Nephron (organoid): ENCODE data around the gene GJB3.
A peak's percentile ranks its signal among the peaks of the same experiment; 100 is the strongest.
"Not testable (repeated sequence)": the region's sequence is repeated elsewhere in the genome, so short reads cannot be mapped to it uniquely, and the experiment has no call there.

Source experiments
- H3K27ac Mint-ChIP-seq, 3 experiments: 2 replicates each; pipeline ENCODE4 v1.8.0; 2020; ENCODE audit warnings: mixed read lengths in 3 of 3, mild to moderate bottlenecking in 2 of 3, moderate library complexity in 1 of 3
- H3K27me3 Mint-ChIP-seq: 2 replicates; pipeline ENCODE4 v1.8.0; 2021; ENCODE audit warnings: low read depth, mild to moderate bottlenecking, moderate library complexity, mixed read lengths
- H3K36me3 Mint-ChIP-seq: 2 replicates; pipeline ENCODE4 v1.8.0; 2020; ENCODE audit warnings: low read depth, mixed read lengths
- H3K4me1 Mint-ChIP-seq: 2 replicates; pipeline ENCODE4 v1.8.0; 2020; ENCODE audit warnings: mixed read lengths
- H3K4me3 Mint-ChIP-seq, 3 experiments: 2 replicates each; pipeline ENCODE4 v1.8.0; 2020; ENCODE audit warnings: mild to moderate bottlenecking in 3 of 3, mixed read lengths in 3 of 3, moderate library complexity in 2 of 3
- H3K9me3 Mint-ChIP-seq: 2 replicates; pipeline ENCODE4 v1.8.0; 2020; ENCODE audit warnings: mixed read lengths
- CTCF ChIP-seq, 3 experiments: fragments of 200-600 bp; sonication (generic); IDR thresholded peaks; one replicate each; pipeline ENCODE4 v1.5.0; 2021; ENCODE audit warnings: antibody characterized with exemption in 3 of 3; ENCODE audit not compliant: unreplicated experiment in 3 of 3

The GJB3 gene

GRCh38 chr1:34816332-34816731, 35.3 kb downstream of the GJB3 start:
- TF ChIP-seq CTCF (IDR thresholded peaks at IDR 0.05; ENCODE audit: unreplicated experiment in 3 of 3), result no peak
- H3K9me3 Mint-ChIP-seq, result peaks cover 2% of the 10 kb centered on the region
- H3K27ac Mint-ChIP-seq, result no peak overlapping the region
- H3K4me1 Mint-ChIP-seq, result no peaks in the 10 kb centered on the region
- no peaks in the 10 kb centered on the region for H3K36me3 Mint-ChIP-seq
- H3K27me3 Mint-ChIP-seq, result peaks cover 5% of the 10 kb centered on the region
- H3K4me3 Mint-ChIP-seq, result no peak overlapping the region

- peaks cover 5% of the 10 kb centered on the region for H3K27me3 Mint-ChIP-seq
- H3K36me3 Mint-ChIP-seq, result no peaks in the 10 kb centered on the region
- no peak overlapping the region for H3K4me3 Mint-ChIP-seq
- peaks cover 5% of the 10 kb centered on the region for H3K9me3 Mint-ChIP-seq
- H3K27ac Mint-ChIP-seq, result peak overlapping the region in 1 of 3 experiments; percentile 23
- no peaks in the 10 kb centered on the region for H3K4me1 Mint-ChIP-seq
- TF ChIP-seq CTCF (IDR thresholded peaks at IDR 0.05; ENCODE audit: unreplicated experiment in 3 of 3), result no peak
Observed at GRCh38 chr1:34816778-34817177, 35.8 kb downstream of the GJB3 start.

GRCh38 chr1:34818862-34819261, 37.8 kb downstream of the GJB3 start:
- H3K4me1 Mint-ChIP-seq, H3K27me3 Mint-ChIP-seq, H3K4me3 Mint-ChIP-seq, H3K9me3 Mint-ChIP-seq, H3K36me3 Mint-ChIP-seq, H3K27ac Mint-ChIP-seq: not testable (repeated sequence)

GRCh38 chr1:34822202-34822601, 41.2 kb downstream of the GJB3 start:
- no peak for TF ChIP-seq CTCF (IDR thresholded peaks at IDR 0.05; ENCODE audit: unreplicated experiment in 3 of 3)
- no peaks in the 10 kb centered on the region for H3K4me1 Mint-ChIP-seq
- H3K27ac Mint-ChIP-seq, result no peak overlapping the region
- no peaks in the 10 kb centered on the region for H3K27me3 Mint-ChIP-seq
- H3K4me3 Mint-ChIP-seq, result no peak overlapping the region
- H3K9me3 Mint-ChIP-seq, result peaks cover 5% of the 10 kb centered on the region
- no peaks in the 10 kb centered on the region for H3K36me3 Mint-ChIP-seq

GRCh38 chr1:34824817-34825454, 43.9 kb downstream of the GJB3 start:
- H3K4me3 Mint-ChIP-seq, result no peak overlapping the region
- no peaks in the 10 kb centered on the region for H3K4me1 Mint-ChIP-seq
- no peak for TF ChIP-seq CTCF (IDR thresholded peaks at IDR 0.05; ENCODE audit: unreplicated experiment in 3 of 3)
- no peaks in the 10 kb centered on the region for H3K27me3 Mint-ChIP-seq
- no peak overlapping the region for H3K27ac Mint-ChIP-seq
- H3K9me3 Mint-ChIP-seq, result peaks cover 3% of the 10 kb centered on the region
- H3K36me3 Mint-ChIP-seq, result no peaks in the 10 kb centered on the region

- Mint-ChIP-seq H3K4me1 (no peaks in the 10 kb centered on the region), H3K9me3 (peaks cover 3% of the 10 kb centered on the region), H3K27ac (no peak overlapping the region), H3K36me3 (no peaks in the 10 kb centered on the region), H3K27me3 (no peaks in the 10 kb centered on the region), H3K4me3 (no peak overlapping the region)
- TF ChIP-seq CTCF (IDR thresholded peaks at IDR 0.05; ENCODE audit: unreplicated experiment in 3 of 3), result no peak
Observed at GRCh38 chr1:34825455-34826091, 44.6 kb downstream of the GJB3 start.
